HFFc6 (cell line): Measurements from ENCODE around the gene ABCC2. TPM values are rescaled to one million over a fixed set of nuclear protein-coding genes. Genes with fewer than 3 reads are reported as not detected.
"Not testable (repeated sequence)": the region's sequence is repeated elsewhere in the genome, so short reads cannot be mapped to it uniquely, and the experiment has no call there.

Experiments used
- DNase-seq: peaks from one replicate; pipeline ENCODE4 v3.0.0-alpha.2; 2018
- H3K27ac Mint-ChIP-seq: 2 replicates; pipeline ENCODE4 v1.8.0; 2020; ENCODE audit warnings: mild to moderate bottlenecking, mixed read lengths
- H3K27me3 Mint-ChIP-seq: 2 replicates; pipeline ENCODE4 v1.8.0; 2021; ENCODE audit warnings: mild to moderate bottlenecking, moderate library complexity, mixed read lengths; ENCODE audit not compliant: insufficient read depth
- H3K36me3 Mint-ChIP-seq: 2 replicates; pipeline ENCODE4 v1.8.0; 2021; ENCODE audit warnings: low read depth, mixed read lengths
- H3K4me1 Mint-ChIP-seq: 2 replicates; pipeline ENCODE4 v1.8.0; 2020; ENCODE audit warnings: low read depth, mixed read lengths
- H3K4me3 Mint-ChIP-seq: 2 replicates; pipeline ENCODE4 v1.8.0; 2020; ENCODE audit warnings: mild to moderate bottlenecking, moderate library complexity, mixed read lengths
- H3K9me3 Mint-ChIP-seq: 2 replicates; pipeline ENCODE4 v1.8.0; 2020; ENCODE audit warnings: mild to moderate bottlenecking, mixed read lengths
- total RNA-seq, 6 experiments: library from RNA; stranded (reverse); fragmentation: NEBNext Ultra II Directional; extraction: Animal tissue kit (Norgen Biotek cat#: 25700); gene quantifications; 2 replicates in 1 of 6; 3 replicates in 5 of 6; pipeline ENCODE4 v1.2.3, GENCODE V29; 2021
- TF ChIP-seq, protein P1 (sequence below): fragments of 200-600 bp; sonication (generic); IDR thresholded peaks from 2 replicates; pipeline ENCODE4 v1.5.0; 2021; ENCODE audit warnings: antibody characterized with exemption, mild to moderate bottlenecking

The ABCC2 gene
- total RNA-seq, 6 experiments from 2014 or later, result 0.43 to 1.7 (median 1.1) TPM

GRCh38 chr10:99881371-99881770, 98.9 kb downstream of the ABCC2 start:
- Mint-ChIP-seq H3K27me3 (peaks cover 9% of the 10 kb centered on the region), H3K4me3 (no peak overlapping the region), H3K36me3 (peaks cover 63% of the 10 kb centered on the region), H3K4me1 (no peaks in the 10 kb centered on the region; the same call in 1 of the 2 replicates), H3K9me3 (no peaks in the 10 kb centered on the region), H3K27ac (no peak overlapping the region)
- TF ChIP-seq, protein P1, sequence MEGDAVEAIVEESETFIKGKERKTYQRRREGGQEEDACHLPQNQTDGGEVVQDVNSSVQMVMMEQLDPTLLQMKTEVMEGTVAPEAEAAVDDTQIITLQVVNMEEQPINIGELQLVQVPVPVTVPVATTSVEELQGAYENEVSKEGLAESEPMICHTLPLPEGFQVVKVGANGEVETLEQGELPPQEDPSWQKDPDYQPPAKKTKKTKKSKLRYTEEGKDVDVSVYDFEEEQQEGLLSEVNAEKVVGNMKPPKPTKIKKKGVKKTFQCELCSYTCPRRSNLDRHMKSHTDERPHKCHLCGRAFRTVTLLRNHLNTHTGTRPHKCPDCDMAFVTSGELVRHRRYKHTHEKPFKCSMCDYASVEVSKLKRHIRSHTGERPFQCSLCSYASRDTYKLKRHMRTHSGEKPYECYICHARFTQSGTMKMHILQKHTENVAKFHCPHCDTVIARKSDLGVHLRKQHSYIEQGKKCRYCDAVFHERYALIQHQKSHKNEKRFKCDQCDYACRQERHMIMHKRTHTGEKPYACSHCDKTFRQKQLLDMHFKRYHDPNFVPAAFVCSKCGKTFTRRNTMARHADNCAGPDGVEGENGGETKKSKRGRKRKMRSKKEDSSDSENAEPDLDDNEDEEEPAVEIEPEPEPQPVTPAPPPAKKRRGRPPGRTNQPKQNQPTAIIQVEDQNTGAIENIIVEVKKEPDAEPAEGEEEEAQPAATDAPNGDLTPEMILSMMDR, result no peak
- no peak for DNase-seq

DNA sequence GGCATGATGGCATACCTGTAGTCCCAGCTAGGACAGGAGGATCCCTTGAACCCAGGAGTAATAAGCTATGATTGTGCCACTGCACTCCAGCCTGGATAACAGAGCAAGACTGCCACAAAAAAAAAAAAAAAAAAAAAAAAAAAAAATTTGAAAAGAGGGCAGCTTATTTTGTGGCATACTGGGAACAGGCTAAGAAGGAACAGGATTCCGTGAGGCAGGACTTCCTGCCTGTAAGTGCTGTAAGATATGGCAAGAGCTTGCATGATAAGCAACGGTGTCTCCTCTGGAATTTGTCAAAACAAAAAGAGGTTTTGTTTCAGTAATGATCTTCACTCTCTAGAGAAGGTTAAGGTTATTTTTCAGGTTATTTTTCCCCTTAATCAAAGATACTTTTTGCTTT, 101.1 kb downstream of the ABCC2 start:
- H3K4me1 Mint-ChIP-seq, result peaks cover 4% of the 10 kb centered on the region
- H3K4me3 Mint-ChIP-seq, result no peak overlapping the region

GRCh38 chr10:99888622-99889021, 106.2 kb downstream of the ABCC2 start:
- Mint-ChIP-seq H3K4me1 (peaks cover 15% of the 10 kb centered on the region), H3K4me3 (peak overlapping the region; percentile 12; the same call in 1 of the 2 replicates), H3K27me3 (peaks cover 6% of the 10 kb centered on the region; the same call in 1 of the 2 replicates), H3K27ac (peak overlapping the region; percentile 55), H3K36me3 (peaks cover 28% of the 10 kb centered on the region), H3K9me3 (no peaks in the 10 kb centered on the region)
- peak; percentile 62 for DNase-seq
- TF ChIP-seq, protein P1, result no peak

More for the DNA sequence above, 101.1 kb downstream of the ABCC2 start:
- no peak for DNase-seq
- TF ChIP-seq, protein P1, result no peak
- Mint-ChIP-seq H3K36me3 (peaks cover 53% of the 10 kb centered on the region), H3K27ac (peak overlapping the region; percentile 16; the same call in 1 of the 2 replicates), H3K27me3 (peaks cover 6% of the 10 kb centered on the region), H3K9me3 (no peaks in the 10 kb centered on the region)

GRCh38 chr10:99894613-99895012, 112.2 kb downstream of the ABCC2 start:
- Mint-ChIP-seq H3K4me3 (no peak overlapping the region), H3K36me3 (peaks cover 54% of the 10 kb centered on the region), H3K4me1 (peaks cover 9% of the 10 kb centered on the region), H3K9me3 (no peaks in the 10 kb centered on the region), H3K27me3 (peaks cover 3% of the 10 kb centered on the region; the same call in 1 of the 2 replicates), H3K27ac (peak overlapping the region; percentile 1; the same call in 1 of the 2 replicates)
- TF ChIP-seq, protein P1, result no peak
- no peak for DNase-seq

GRCh38 chr10:99895066-99895465, 112.6 kb downstream of the ABCC2 start:
- H3K9me3 Mint-ChIP-seq, H3K27me3 Mint-ChIP-seq, H3K4me3 Mint-ChIP-seq, DNase-seq, H3K4me1 Mint-ChIP-seq: not testable (repeated sequence)
- peaks cover 58% of the 10 kb centered on the region for H3K36me3 Mint-ChIP-seq
- 0 out of 2 replicates have a peak overlapping the region, but pooled peaks have one; percentile 1 for H3K27ac Mint-ChIP-seq

DNA sequence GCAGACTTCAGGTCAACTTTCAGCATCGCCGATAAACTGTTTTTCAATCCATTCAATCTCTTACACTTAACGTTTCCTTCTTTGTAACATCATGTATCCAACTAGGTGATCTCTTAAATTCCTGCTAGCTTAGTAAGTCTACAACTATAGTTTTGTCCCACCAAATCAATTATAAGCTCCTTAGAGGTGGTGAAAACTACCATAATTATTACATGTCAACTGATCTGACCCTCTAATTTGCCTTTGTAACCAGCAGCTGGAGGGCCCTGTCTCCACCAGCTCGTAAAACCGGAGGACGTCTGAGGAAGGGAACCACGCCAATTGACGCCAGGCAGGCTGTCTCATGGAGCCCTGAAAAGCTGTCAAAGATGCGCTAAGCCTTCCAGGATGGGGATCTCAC, 113.4 kb downstream of the ABCC2 start:
- Mint-ChIP-seq H3K27me3 (peaks cover 3% of the 10 kb centered on the region; the same call in 1 of the 2 replicates), H3K27ac (0 out of 2 replicates have a peak overlapping the region, but pooled peaks have one; percentile 5), H3K9me3 (no peaks in the 10 kb centered on the region), H3K4me1 (peaks cover 9% of the 10 kb centered on the region), H3K36me3 (peaks cover 61% of the 10 kb centered on the region), H3K4me3 (no peak overlapping the region)
- no peak for DNase-seq
- TF ChIP-seq, protein P1, result no peak

Other genes with a start within 250 kb of the ABCC2 start
- not detected for gene NKX2-3, start 249.7 kb upstream of the ABCC2 start, total RNA-seq
- 10 to 100 TPM; 18.3 to 23.9 (median 21.2) TPM for gene SLC25A28, start 162.2 kb upstream of the ABCC2 start, total RNA-seq
- gene ENTPD7, start 123.1 kb upstream of the ABCC2 start, total RNA-seq, result 10 to 100 TPM; 11.1 to 17.0 (median 13.6) TPM
- gene COX15, start 50.5 kb upstream of the ABCC2 start, total RNA-seq, result 10 to 100 TPM; 36.7 to 42.1 (median 38.7) TPM
- gene CUTC, start 50.4 kb upstream of the ABCC2 start, total RNA-seq, result 10 to 100 TPM; 11.2 to 15.2 (median 12.4) TPM
- 10 to 100 TPM; 24.9 to 44.7 (median 28.6) TPM for gene DNMBP, start 227.3 kb downstream of the ABCC2 start, total RNA-seq